Measurements from ENCODE around the gene PLAC8. TPM values are rescaled to one million over a fixed set of nuclear protein-coding genes. Genes with fewer than 3 reads are reported as not detected.

The PLAC8 gene
- total RNA-seq, 2 experiments from 2014 or later: 88.7 to 101 TPM

GRCh38 chr4:83040269-83040668 is 74.3 kb downstream of the PLAC8 start:
- DNase-seq (no peak), ATAC-seq (no peak)
- ChIA-PET CTCF (interaction anchor here (1.0 to 1.9 kb wide), 4 partner anchors 10 to 220 kb away, joined by 3 to 6 read pairs (median 4); no protein-coding TSS in a partner anchor), POLR2A (interaction anchor here (1.0 to 1.8 kb wide), 4 partner anchors 29 to 296 kb away, joined by 3 to 4 read pairs (median 4); partner anchors contain the start of gene COQ2)
- no peaks in the 10 kb centered on the region for H3K9me3 Mint-ChIP-seq
- TF ChIP-seq CTCF (IDR thresholded peaks at IDR 0.05): no peak
- H3K36me3 Mint-ChIP-seq (ENCODE audit: low read depth): peaks cover 2% of the 10 kb centered on the region
- intact Hi-C loops (cut with micrococcal nuclease): no loop called here
- H3K27me3 Mint-ChIP-seq: no peaks in the 10 kb centered on the region
- no peak overlapping the region for H3K27ac Mint-ChIP-seq
- H3K4me3 Mint-ChIP-seq: no peak overlapping the region
- H3K4me1 Mint-ChIP-seq (ENCODE audit: low read depth): peaks cover 40% of the 10 kb centered on the region

Other genes starting within 250 kb of the PLAC8 start
- gene SEC31A, start 223.6 kb downstream of the PLAC8 start, total RNA-seq: 10 to 100 TPM; 76.0 to 77.1 TPM
- gene THAP9, start 214.0 kb downstream of the PLAC8 start, total RNA-seq: 1 to 10 TPM; 3.5 to 4.4 TPM
- gene LIN54, start 103.9 kb downstream of the PLAC8 start, total RNA-seq: 10 to 100 TPM; 28.0 to 29.1 TPM
- 10 to 100 TPM; 38.4 to 38.8 TPM for gene COPS4, start 79.5 kb downstream of the PLAC8 start, total RNA-seq
- 10 to 100 TPM; 18.3 to 20.3 TPM for gene COQ2, start 170.1 kb upstream of the PLAC8 start, total RNA-seq
- 1 to 10 TPM; 5.5 to 6.0 TPM for gene HPSE, start 220.1 kb upstream of the PLAC8 start, total RNA-seq